CD4-positive, alpha-beta T cell (primary cell): ENCODE measurements around the gene RLN3. TPM values are rescaled to one million over a fixed set of nuclear protein-coding genes. Genes with fewer than 3 reads are reported as not detected.

ENCODE experiments used
- ATAC-seq: fragments of 200-7000 bp; cut with Tn5 transposase; one replicate; pipeline ENCODE4 v1.10.0; 2022; ENCODE audit warnings: mild to moderate bottlenecking; ENCODE audit not compliant: poor library complexity
- CTCF ChIA-PET: fragments of 350-600 bp; sonication (Branson Sonifier 250); formaldehyde crosslinking; loops from one replicate; lab custom pipeline; 2021; ENCODE audit warnings: antibody characterized with exemption, inconsistent platforms; lab: Charles Lee
- POLR2A ChIA-PET: fragments of 350-600 bp; sonication (Branson Sonifier 250); formaldehyde crosslinking; loops from one replicate; lab custom pipeline; 2021; ENCODE audit warnings: antibody characterized with exemption, inconsistent platforms; lab: Charles Lee
- DNase-seq, 14 experiments: peaks; one replicate each; pipeline ENCODE4 v3.0.0-alpha.2; 2013 to 2020; ENCODE audit warnings: mixed read lengths in 2 of 14
- H3K27ac ChIP-seq, 2 donors: one replicate each; pipeline versions ENCODE4 v1.5.1 to v1.7.0; 2013; ENCODE audit warnings: low read length in 2 of 2, low read depth in 1 of 2, mild to moderate bottlenecking in 1 of 2
- H3K27me3 ChIP-seq, 2 experiments: 1 replicate in 1 of 2; 2 replicates in 1 of 2; pipeline versions ENCODE4 v1.6.1 to v1.7.0; 2013; ENCODE audit warnings: low read length in 2 of 2, control low read depth in 1 of 2, mild to moderate bottlenecking in 1 of 2, moderate library complexity in 1 of 2; ENCODE audit not compliant: insufficient read depth in 2 of 2, control insufficient read depth in 1 of 2
- H3K36me3 ChIP-seq: one replicate; pipeline ENCODE4 v1.6.1; 2013; ENCODE audit warnings: low read length, control low read depth; ENCODE audit not compliant: insufficient read depth
- H3K4me1 ChIP-seq: one replicate; pipeline ENCODE4 v1.6.1; 2013; ENCODE audit warnings: low read length, control low read depth; ENCODE audit not compliant: insufficient read depth
- H3K4me3 ChIP-seq: one replicate; pipeline ENCODE4 v1.5.1; 2013; ENCODE audit warnings: mild to moderate bottlenecking, low read length, moderate library complexity
- H3K9me3 ChIP-seq, 2 experiments: 1 replicate in 1 of 2; 2 replicates in 1 of 2; pipeline versions ENCODE4 v1.6.1 to v1.7.0; 2013; ENCODE audit warnings: low read length in 2 of 2, mild to moderate bottlenecking in 2 of 2, control low read depth in 1 of 2, moderate library complexity in 1 of 2; ENCODE audit not compliant: control insufficient read depth in 1 of 2, insufficient read depth in 1 of 2
- H3K27ac Mint-ChIP-seq: one replicate; pipeline ENCODE4 v1.8.0; 2020; ENCODE audit warnings: mixed read lengths
- H3K27me3 Mint-ChIP-seq: one replicate; pipeline ENCODE4 v1.8.0; 2021; ENCODE audit warnings: mixed read lengths
- H3K36me3 Mint-ChIP-seq: one replicate; pipeline ENCODE4 v1.8.0; 2021; ENCODE audit warnings: low read depth, mixed read lengths
- H3K4me1 Mint-ChIP-seq: one replicate; pipeline ENCODE4 v1.8.0; 2021; ENCODE audit warnings: low read depth, mixed read lengths
- H3K4me3 Mint-ChIP-seq: one replicate; pipeline ENCODE4 v1.8.0; 2020; ENCODE audit warnings: mild to moderate bottlenecking, mixed read lengths
- H3K9me3 Mint-ChIP-seq: one replicate; pipeline ENCODE4 v1.8.0; 2020; ENCODE audit warnings: mixed read lengths
- CTCF ChIP-seq: fragments of 200-600 bp; IDR thresholded peaks from one replicate; pipeline ENCODE4 v1.8.0; 2022; ENCODE audit warnings: antibody characterized with exemption, mild to moderate bottlenecking
- intact Hi-C, 2 experiments: fragments of 100-400 bp; cut with DNase I in 1 of 2; cut with micrococcal nuclease in 1 of 2; formaldehyde crosslinking; loops; one replicate each; pipeline versions ENCODE4 v1.15.1 to v1.9.0; 2023 to 2025; cut with DNase I, micrococcal nuclease
- total RNA-seq, 174 experiments: library from RNA in 2 of 174; stranded (reverse) in 2 of 174; gene quantifications; one replicate each; pipeline ENCODE4 v1.2.3 and lab custom pipeline; 2021 to 2026

The RLN3 gene
- total RNA-seq, 2 experiments from 2014 or later: not detected

GRCh38 chr19:14061081-14061749, 33.3 kb downstream of the RLN3 start:
- H3K27ac Mint-ChIP-seq: no peak overlapping the region
- ATAC-seq: no peak
- intact Hi-C loops: no loop called here

GRCh38 chr19:14061751-14062557, 34.0 kb downstream of the RLN3 start, which contains the start of gene PALM3:
Gene PALM3, minus strand, starts transcription at chr19:14062076. Its CDS starts 96 bp downstream, at chr19:14061980.
- Histone ChIP-seq H3K27me3 (peaks cover 28 to 32% of the 10 kb centered on the region in 2 experiments), H3K4me1 (peaks cover 22% of the 10 kb centered on the region), H3K9me3 (peaks cover 0 to 4% of the 10 kb centered on the region in 2 experiments), H3K4me3 (no peak within 1 kb of the TSS), H3K36me3 (no peaks in the 10 kb centered on the region), H3K27ac (no peak within 1 kb of the TSS)
- ATAC-seq (no peak), DNase-seq (no peak)
- Mint-ChIP-seq H3K27ac (no peak within 1 kb of the TSS), H3K27me3 (peaks cover 34% of the 10 kb centered on the region), H3K4me1 (peaks cover 10% of the 10 kb centered on the region), H3K4me3 (no peak within 1 kb of the TSS), H3K36me3 (no peaks in the 10 kb centered on the region), H3K9me3 (no peaks in the 10 kb centered on the region)
- intact Hi-C loops: no loop called here
- ChIA-PET CTCF (no interaction called here), POLR2A (no interaction called here)
- TF ChIP-seq CTCF: no peak

More at GRCh38 chr19:14061081-14061749, 33.3 kb downstream of the RLN3 start:
- Histone ChIP-seq H3K27ac (no peak overlapping the region), H3K4me1 (peaks cover 24% of the 10 kb centered on the region), H3K36me3 (no peaks in the 10 kb centered on the region), H3K27me3 (peaks cover 28 to 32% of the 10 kb centered on the region in 2 experiments), H3K4me3 (no peak overlapping the region), H3K9me3 (peaks cover 0 to 4% of the 10 kb centered on the region in 2 experiments)
- DNase-seq: no peak
- Mint-ChIP-seq H3K27me3 (peaks cover 34% of the 10 kb centered on the region), H3K4me1 (peaks cover 10% of the 10 kb centered on the region), H3K36me3 (no peaks in the 10 kb centered on the region), H3K9me3 (no peaks in the 10 kb centered on the region), H3K4me3 (no peak overlapping the region)
- POLR2A ChIA-PET: interaction anchor here (0.8 kb wide), 1 partner anchor 30 kb away, joined by 4 read pairs; the partner anchor contains the start of gene IL27RA
- no peak for TF ChIP-seq CTCF
- CTCF ChIA-PET: interaction anchor here (1.0 kb wide), 1 partner anchor 182 kb away, joined by 3 read pairs; no protein-coding TSS in a partner anchor

GRCh38 chr19:14062558-14062855, 34.6 kb downstream of the RLN3 start:
- Histone ChIP-seq H3K36me3 (no peaks in the 10 kb centered on the region), H3K4me1 (peaks cover 18% of the 10 kb centered on the region), H3K9me3 (peaks cover 0 to 4% of the 10 kb centered on the region in 2 experiments), H3K27ac (no peak overlapping the region), H3K4me3 (no peak overlapping the region), H3K27me3 (peaks cover 28 to 32% of the 10 kb centered on the region in 2 experiments)
- no peak overlapping the region for H3K4me3 Mint-ChIP-seq
- no peak for TF ChIP-seq CTCF
- POLR2A ChIA-PET: no interaction called here
- CTCF ChIA-PET: no interaction called here
- H3K27ac Mint-ChIP-seq: no peak overlapping the region
- no peak for DNase-seq
- H3K27me3 Mint-ChIP-seq: peaks cover 34% of the 10 kb centered on the region
- no peaks in the 10 kb centered on the region for H3K9me3 Mint-ChIP-seq
- peaks cover 10% of the 10 kb centered on the region for H3K4me1 Mint-ChIP-seq
- intact Hi-C loops: no loop called here
- ATAC-seq: no peak
- H3K36me3 Mint-ChIP-seq: no peaks in the 10 kb centered on the region
